ENCODE results near the gene VSTM5.
"Not testable (repeated sequence)": the region's sequence is repeated elsewhere in the genome, so short reads cannot be mapped to it uniquely, and the experiment has no call there.

The VSTM5 gene

GRCh38 chr11:93796441-93797231 is 53.8 kb downstream of the VSTM5 start:
- no peak for DNase-seq (ENCODE audit: low spot score)

- DNase-seq (ENCODE audit: low spot score), result no peak
Measured at GRCh38 chr11:93791493-93791892, 58.9 kb downstream of the VSTM5 start.

GRCh38 chr11:93784935-93785360 is 65.5 kb downstream of the VSTM5 start:
- DNase-seq (ENCODE audit: low spot score), result peak; percentile 81

GRCh38 chr11:93784145-93784934 is 66.1 kb downstream of the VSTM5 start, which contains the start of gene MED17:
MED17 (plus strand) TSS chr11:93784282; CDS start chr11:93784514, 232 bp downstream.
- DNase-seq (ENCODE audit: low spot score), result peak; percentile 94

- DNase-seq (ENCODE audit: low spot score), result no peak
Measured at GRCh38 chr11:93783765-93784144, 66.7 kb downstream of the VSTM5 start.

- no peak for DNase-seq (ENCODE audit: low spot score)
Measured at GRCh38 chr11:93783362-93783761, 67.1 kb downstream of the VSTM5 start.

GRCh38 chr11:93775289-93775688 is 75.1 kb downstream of the VSTM5 start:
- peak; percentile 40 for DNase-seq (ENCODE audit: low spot score)

- not testable (repeated sequence) for DNase-seq (ENCODE audit: low spot score)
Measured at GRCh38 chr11:93774560-93774959, 75.9 kb downstream of the VSTM5 start.

- no peak for DNase-seq (ENCODE audit: low spot score)
Measured at GRCh38 chr11:93773601-93774200, 76.7 kb downstream of the VSTM5 start.

- no peak for DNase-seq (ENCODE audit: low spot score)
Measured at GRCh38 chr11:93773045-93773477, 77.4 kb downstream of the VSTM5 start.

- DNase-seq (ENCODE audit: low spot score), result no peak
Measured at GRCh38 chr11:93772123-93772522, 78.3 kb downstream of the VSTM5 start.

GRCh38 chr11:93770160-93770559 is 80.3 kb downstream of the VSTM5 start:
- no peak for DNase-seq (ENCODE audit: low spot score)
